HG03135 (cell line): ENCODE results near the gene AFG3L2.

Experiments
- ATAC-seq: cut with Tn5 transposase; IDR thresholded peaks from one replicate; pipeline ENCODE4 v1.9.1; 2021; ENCODE audit warnings: mild to moderate bottlenecking, moderate library complexity; ENCODE audit not compliant: unreplicated experiment

The AFG3L2 gene

GRCh38 chr18:12327510-12328178 is 49.4 kb downstream of the AFG3L2 start:
- ATAC-seq, result no peak

- ATAC-seq, result no peak
These were observed 50.1 kb downstream of the AFG3L2 start for GRCh38 chr18:12326711-12327460.

- ATAC-seq, result no peak
These were observed 51.2 kb downstream of the AFG3L2 start for GRCh38 chr18:12325726-12326245.

GRCh38 chr18:12324991-12325725 is 51.9 kb downstream of the AFG3L2 start:
- ATAC-seq, result no peak

- peak; percentile 63 for ATAC-seq
These were observed 55.7 kb downstream of the AFG3L2 start for GRCh38 chr18:12321333-12321732.

- no peak for ATAC-seq
These were observed 58.2 kb downstream of the AFG3L2 start for GRCh38 chr18:12318857-12319256.

GRCh38 chr18:12318334-12318697 is 58.7 kb downstream of the AFG3L2 start:
- ATAC-seq, result no peak

GRCh38 chr18:12317664-12318333 is 59.2 kb downstream of the AFG3L2 start:
- no peak for ATAC-seq

- no peak for ATAC-seq
These were observed 61.1 kb downstream of the AFG3L2 start for GRCh38 chr18:12315911-12316310.

- no peak for ATAC-seq
These were observed 61.5 kb downstream of the AFG3L2 start for GRCh38 chr18:12315490-12315889.

- ATAC-seq, result no peak
These were observed 62.3 kb downstream of the AFG3L2 start for GRCh38 chr18:12314591-12315305.

- ATAC-seq, result no peak
These were observed 63.3 kb downstream of the AFG3L2 start for GRCh38 chr18:12313530-12314245.

- no peak for ATAC-seq
These were observed 64.1 kb downstream of the AFG3L2 start for GRCh38 chr18:12312976-12313375.

- ATAC-seq, result no peak
These were observed 66.3 kb downstream of the AFG3L2 start for GRCh38 chr18:12310762-12311161.

GRCh38 chr18:12309683-12310198 is 67.3 kb downstream of the AFG3L2 start:
- ATAC-seq, result no peak

- peak; percentile 57 for ATAC-seq
These were observed 68.5 kb downstream of the AFG3L2 start for GRCh38 chr18:12308386-12309100.

GRCh38 chr18:12307701-12308385 is 69.2 kb downstream of the AFG3L2 start, which contains the start of gene TUBB6:
Gene TUBB6 (plus strand): TSS chr18:12308241. CDS start chr18:12308293, 52 bp downstream.
- ATAC-seq, result peak; percentile 64
